ENCODE data around the gene DDX49. TPM values are rescaled to one million over a fixed set of nuclear protein-coding genes. Genes with fewer than 3 reads are reported as not detected.

The DDX49 gene
- total RNA-seq, 1 experiment from 2014 or later = 47.9 TPM

DNA sequence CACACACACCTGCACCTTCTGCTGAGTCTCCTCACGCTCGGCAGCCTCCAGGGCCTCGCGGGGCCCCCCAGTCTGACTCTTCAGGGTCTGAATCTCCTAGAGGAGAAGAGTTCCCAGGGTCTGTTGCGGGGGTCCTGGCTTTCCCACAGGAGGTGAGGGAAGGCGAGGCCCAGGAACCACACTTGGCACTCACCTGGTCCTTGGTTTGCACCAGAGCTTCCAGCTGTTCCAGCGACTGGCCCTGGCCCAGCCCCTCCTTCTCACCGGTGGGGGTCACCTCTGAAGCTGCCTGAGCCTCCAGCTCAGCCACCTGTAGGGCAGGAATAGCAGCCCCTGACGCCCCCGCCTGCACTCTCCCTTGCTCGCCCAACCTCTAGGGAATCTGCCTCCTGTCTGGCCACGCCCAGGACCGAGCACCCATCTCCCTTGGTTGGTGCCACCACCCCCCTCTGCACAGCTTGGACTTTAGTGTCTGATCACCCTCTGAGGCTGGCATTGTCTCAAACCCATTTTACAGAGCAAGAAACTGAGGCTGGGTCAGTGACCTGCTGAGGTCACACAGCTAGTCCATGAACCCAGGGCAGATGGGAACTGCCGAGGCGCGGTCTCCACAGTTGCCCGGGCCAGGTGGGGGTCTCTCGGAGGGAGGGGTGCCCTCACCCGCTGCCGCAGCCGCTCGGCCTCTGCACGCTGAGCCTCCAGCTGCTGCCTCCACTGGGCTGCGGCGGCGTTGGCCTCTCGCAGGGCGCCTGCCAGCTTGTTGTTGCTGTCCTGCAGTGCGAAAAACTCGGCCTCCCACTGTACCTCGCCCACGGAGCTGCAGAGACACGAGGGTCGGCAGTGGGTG is 12.0 kb downstream of the DDX49 start:
- ATAC-seq (no peak), DNase-seq (ENCODE audit: low spot score) (peak; percentile 21)
- Mint-ChIP-seq H3K4me1 (peaks cover 12% of the 10 kb centered on the region), H3K9me3 (no peaks in the 10 kb centered on the region), H3K27me3 (ENCODE audit: low read depth) (no peaks in the 10 kb centered on the region), H3K27ac (no peak overlapping the region), H3K36me3 (peaks cover 9% of the 10 kb centered on the region), H3K4me3 (no peak overlapping the region)
- POLR2A ChIA-PET = interaction anchor here (1.2 to 1.3 kb wide), 2 partner anchors 11 to 12 kb away, joined by 5 to 9 read pairs; partner anchors contain the start of genes COPE and DDX49
- CTCF ChIA-PET = interaction anchor here (0.7 to 2.0 kb wide), 5 partner anchors 12 to 55 kb away, joined by 3 to 8 read pairs (median 4); partner anchors contain the start of genes COPE and DDX49
- peak; percentile 89 for TF ChIP-seq GTF2I (CRISPR knock-in tag; conservative IDR thresholded peaks at IDR 0.05)
- TF ChIP-seq, protein P1, sequence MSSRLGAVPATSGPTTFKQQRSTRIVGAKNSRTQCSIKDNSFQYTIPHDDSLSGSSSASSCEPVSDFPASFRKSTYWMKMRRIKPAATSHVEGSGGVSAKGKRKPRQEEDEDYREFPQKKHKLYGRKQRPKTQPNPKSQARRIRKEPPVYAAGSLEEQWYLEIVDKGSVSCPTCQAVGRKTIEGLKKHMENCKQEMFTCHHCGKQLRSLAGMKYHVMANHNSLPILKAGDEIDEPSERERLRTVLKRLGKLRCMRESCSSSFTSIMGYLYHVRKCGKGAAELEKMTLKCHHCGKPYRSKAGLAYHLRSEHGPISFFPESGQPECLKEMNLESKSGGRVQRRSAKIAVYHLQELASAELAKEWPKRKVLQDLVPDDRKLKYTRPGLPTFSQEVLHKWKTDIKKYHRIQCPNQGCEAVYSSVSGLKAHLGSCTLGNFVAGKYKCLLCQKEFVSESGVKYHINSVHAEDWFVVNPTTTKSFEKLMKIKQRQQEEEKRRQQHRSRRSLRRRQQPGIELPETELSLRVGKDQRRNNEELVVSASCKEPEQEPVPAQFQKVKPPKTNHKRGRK (CRISPR knock-in tag; IDR thresholded peaks at IDR 0.05; ENCODE audit: borderline replicate concordance) = no peak

DNA sequence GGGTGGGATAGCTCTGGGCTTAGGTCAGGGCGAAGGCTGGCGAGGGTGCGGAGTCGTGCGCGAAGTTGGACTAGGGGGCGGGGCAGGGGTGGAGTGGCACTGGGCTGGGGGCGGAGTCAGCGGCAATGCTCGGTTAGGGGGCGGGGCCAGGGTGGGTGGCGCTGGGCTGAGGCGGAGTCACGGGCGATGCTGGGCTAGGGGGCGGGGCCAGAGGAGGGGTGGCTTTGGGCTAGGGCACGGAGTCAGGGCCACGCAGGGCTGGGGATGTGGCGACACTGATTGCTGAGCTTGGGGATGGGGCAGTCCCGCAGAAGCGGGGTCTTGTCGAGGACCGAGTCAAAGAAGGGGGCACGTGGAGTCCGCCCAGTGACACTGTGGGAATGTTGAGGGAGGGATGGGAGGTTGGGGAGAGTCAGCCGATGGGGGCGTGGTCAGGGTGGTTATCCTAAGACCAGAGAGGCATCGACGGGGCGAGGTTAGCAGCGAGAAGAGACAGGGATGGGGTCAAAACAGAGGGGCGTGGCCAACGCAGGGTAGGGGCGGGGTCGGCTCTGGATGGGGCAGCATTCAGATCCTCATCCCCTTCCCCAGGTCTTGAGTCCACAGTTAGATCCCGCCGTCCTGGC is 12.8 kb downstream of the DDX49 start:
- peak overlapping the region; percentile 78 for H3K4me3 Mint-ChIP-seq
- ChIA-PET CTCF (interaction anchor here (0.7 to 2.0 kb wide), 5 partner anchors 13 to 55 kb away, joined by 3 to 8 read pairs (median 4); partner anchors contain the start of genes COPE and DDX49), POLR2A (interaction anchor here (1.2 to 1.3 kb wide), 2 partner anchors 12 to 13 kb away, joined by 5 to 9 read pairs; partner anchors contain the start of genes COPE and DDX49)
- peak; percentile 64 for TF ChIP-seq PRDM15 (CRISPR knock-in tag; IDR thresholded peaks at IDR 0.05)
- no peak for TF ChIP-seq ELF4 (CRISPR knock-in tag; IDR thresholded peaks at IDR 0.05; ENCODE audit: low read depth)
- peak; percentile 71 for TF ChIP-seq SP1 (CRISPR knock-in tag; conservative IDR thresholded peaks at IDR 0.05)
- no peak for TF ChIP-seq RORB (CRISPR knock-in tag; IDR thresholded peaks at IDR 0.05)
- H3K9me3 Mint-ChIP-seq = no peaks in the 10 kb centered on the region
- peak overlapping the region; percentile 97 for H3K27ac Mint-ChIP-seq
- DNase-seq (ENCODE audit: low spot score) = peak; percentile 99
- ATAC-seq = peak; percentile 93
- H3K36me3 Mint-ChIP-seq = peaks cover 9% of the 10 kb centered on the region
- H3K4me1 Mint-ChIP-seq = peaks cover 12% of the 10 kb centered on the region
- no peaks in the 10 kb centered on the region for H3K27me3 Mint-ChIP-seq (ENCODE audit: low read depth)

DNA sequence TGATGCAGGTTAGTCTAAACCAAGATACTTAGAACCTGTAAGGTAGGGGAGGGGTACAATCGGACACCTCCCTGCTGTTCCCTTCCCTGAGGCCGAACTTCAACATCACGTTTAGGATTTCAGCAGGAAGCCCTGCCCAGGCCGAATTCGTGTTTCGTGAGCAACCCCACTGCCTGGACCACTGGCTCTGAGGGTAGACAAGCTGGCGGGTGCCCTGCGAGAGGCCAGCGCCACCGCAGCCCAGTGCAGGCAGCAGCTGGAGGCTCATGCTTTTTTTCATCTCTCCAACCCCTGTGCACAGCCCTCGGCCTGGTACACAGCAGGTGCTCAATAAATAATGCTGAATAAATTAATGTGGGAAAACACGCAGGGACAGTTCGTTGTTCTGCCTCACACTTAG is 13.8 kb downstream of the DDX49 start:
- peaks cover 13% of the 10 kb centered on the region for H3K36me3 Mint-ChIP-seq
- H3K27me3 Mint-ChIP-seq (ENCODE audit: low read depth) = no peaks in the 10 kb centered on the region
- no peak for DNase-seq (ENCODE audit: low spot score)
- ATAC-seq = no peak
- peak overlapping the region; percentile 78 for H3K4me3 Mint-ChIP-seq
- CTCF ChIA-PET = interaction anchor here (1.0 to 2.0 kb wide), 3 partner anchors 14 to 54 kb away, joined by 3 to 8 read pairs (median 5); partner anchors contain the start of genes COPE and DDX49
- no peaks in the 10 kb centered on the region for H3K9me3 Mint-ChIP-seq
- peaks cover 12% of the 10 kb centered on the region for H3K4me1 Mint-ChIP-seq
- POLR2A ChIA-PET = interaction anchor here (0.5 kb wide), 1 partner anchor 23 kb away, joined by 7 read pairs; no protein-coding TSS in a partner anchor
- no peak for TF ChIP-seq MYBL2 (CRISPR knock-in tag; IDR thresholded peaks at IDR 0.05)
- no peak for TF ChIP-seq ERG (CRISPR knock-in tag; IDR thresholded peaks at IDR 0.05)
- no peak overlapping the region for H3K27ac Mint-ChIP-seq

DNA sequence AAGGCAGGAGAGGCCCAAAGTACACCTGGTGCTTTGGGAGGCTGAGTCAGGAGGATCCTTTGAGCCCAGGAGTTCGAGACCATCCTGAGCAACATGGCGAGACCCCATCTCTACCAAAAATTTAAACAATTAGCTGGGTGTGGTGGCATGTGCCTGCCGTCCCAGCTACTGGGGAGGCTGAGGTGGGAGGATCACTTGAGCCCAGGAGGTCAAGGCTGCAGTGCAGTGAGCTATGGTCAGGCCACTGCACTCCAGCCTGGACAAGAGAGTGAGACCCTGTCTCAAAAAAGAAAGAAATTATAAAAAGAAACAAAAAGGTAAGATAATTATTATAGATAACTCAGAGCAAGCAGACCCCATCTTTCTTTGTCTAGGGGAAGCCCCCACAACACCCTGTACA is 19.6 kb downstream of the DDX49 start:
- Mint-ChIP-seq H3K9me3 (no peaks in the 10 kb centered on the region), H3K4me1 (peaks cover 24% of the 10 kb centered on the region), H3K4me3 (peak overlapping the region; percentile 82), H3K27me3 (ENCODE audit: low read depth) (peaks cover 28% of the 10 kb centered on the region), H3K36me3 (peaks cover 9% of the 10 kb centered on the region), H3K27ac (no peak overlapping the region)
- ATAC-seq = no peak
- POLR2A ChIA-PET = interaction anchor here (1.3 kb wide), 1 partner anchor 20 kb away, joined by 7 read pairs; the partner anchor contains the start of genes COPE and DDX49
- CTCF ChIA-PET = interaction anchor here (0.9 to 2.3 kb wide), 5 partner anchors 20 to 57 kb away, joined by 3 to 13 read pairs (median 7); partner anchors contain the start of genes CERS1, COPE and DDX49
- no peak for DNase-seq (ENCODE audit: low spot score)
- TF ChIP-seq ZNF121 (CRISPR knock-in tag; IDR thresholded peaks at IDR 0.05) (peak; percentile 80; the same call in 1 of the 2 replicates), NR2C2 (CRISPR knock-in tag; IDR thresholded peaks at IDR 0.05) (no peak)

All from WTC11 (cell line).